GM18499 (cell line): ENCODE measurements around the gene GNB1L.

Experiments used
- ATAC-seq: cut with Tn5 transposase; IDR thresholded peaks from one replicate; pipeline ENCODE4 v1.9.1; 2021; ENCODE audit warnings: moderate number of reproducible peaks; ENCODE audit not compliant: insufficient read depth, unreplicated experiment

The GNB1L gene

DNA sequence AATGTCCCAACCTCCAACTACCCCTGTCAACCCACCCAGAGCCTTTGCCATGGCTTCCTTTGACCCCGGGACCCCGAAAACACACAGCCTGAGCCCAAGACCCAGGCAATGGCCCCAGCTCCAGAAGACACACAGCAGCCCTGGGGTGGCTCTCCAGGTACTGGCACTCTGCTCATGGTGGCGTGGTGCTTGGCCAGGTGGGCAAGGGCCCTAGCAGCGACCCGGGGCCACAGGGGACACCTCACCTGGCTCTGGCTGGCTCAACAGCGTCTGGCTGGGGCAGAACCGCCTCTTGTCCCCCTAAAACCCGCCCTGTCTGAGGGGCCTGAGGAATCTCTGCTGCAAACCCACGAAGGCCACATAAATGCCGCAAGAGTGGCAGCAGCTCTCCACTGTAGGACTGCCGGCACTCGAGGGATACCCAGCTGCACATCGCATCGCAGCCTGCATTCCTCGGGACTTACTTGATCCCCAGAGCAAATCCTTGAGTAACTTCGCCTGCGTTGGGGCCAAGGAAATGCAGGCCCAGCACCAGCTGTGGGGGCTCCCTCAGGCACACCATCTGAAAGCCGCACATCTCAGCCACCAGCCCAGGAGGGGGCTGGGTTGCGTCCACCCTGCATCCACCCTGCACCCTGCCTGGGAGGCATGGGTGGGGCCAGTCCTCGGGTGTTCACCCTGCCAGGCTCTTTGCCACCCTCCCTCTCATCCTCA is 23.1 kb upstream of the GNB1L start:
- ATAC-seq, result no peak

DNA sequence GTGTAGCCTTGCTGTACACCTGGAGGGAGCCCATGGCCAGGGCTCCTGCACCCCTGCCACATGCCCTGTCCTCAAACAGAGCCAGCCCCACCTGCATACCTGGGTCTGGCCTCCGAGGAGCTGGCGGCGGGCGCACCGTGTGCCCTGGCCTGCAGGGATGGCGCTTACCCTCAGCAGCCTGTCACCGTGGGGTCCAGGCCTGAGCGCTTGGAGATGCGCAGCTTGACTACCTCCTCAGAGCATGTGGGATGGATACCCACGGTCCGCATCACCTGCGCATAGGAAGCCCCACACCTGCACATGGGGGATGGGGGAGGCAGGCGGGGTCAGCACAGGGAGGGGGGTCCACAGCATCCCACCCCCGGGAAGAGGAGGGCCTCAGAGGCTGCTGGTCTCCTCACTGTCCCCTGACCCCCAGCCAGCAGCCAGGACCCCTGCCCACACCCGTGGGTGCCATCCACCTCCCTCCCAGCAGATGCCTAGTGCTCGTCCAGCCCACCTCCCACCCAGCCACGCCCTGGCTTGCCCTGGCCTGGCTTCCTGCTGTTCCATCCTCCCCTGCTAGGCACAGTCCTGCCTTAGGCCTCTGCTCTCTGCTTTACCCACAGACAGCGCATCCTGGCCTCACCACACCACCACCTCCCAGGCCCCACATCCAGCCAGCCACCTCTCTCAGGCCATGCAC is 22.4 kb upstream of the GNB1L start:
- no peak for ATAC-seq

GRCh38 chr22:19876314-19876940 is 21.8 kb upstream of the GNB1L start:
- ATAC-seq, result no peak

GRCh38 chr22:19875531-19876313 is 21.0 kb upstream of the GNB1L start:
- ATAC-seq, result no peak

- no peak for ATAC-seq
Measured at GRCh38 chr22:19875061-19875530, 20.4 kb upstream of the GNB1L start.

DNA sequence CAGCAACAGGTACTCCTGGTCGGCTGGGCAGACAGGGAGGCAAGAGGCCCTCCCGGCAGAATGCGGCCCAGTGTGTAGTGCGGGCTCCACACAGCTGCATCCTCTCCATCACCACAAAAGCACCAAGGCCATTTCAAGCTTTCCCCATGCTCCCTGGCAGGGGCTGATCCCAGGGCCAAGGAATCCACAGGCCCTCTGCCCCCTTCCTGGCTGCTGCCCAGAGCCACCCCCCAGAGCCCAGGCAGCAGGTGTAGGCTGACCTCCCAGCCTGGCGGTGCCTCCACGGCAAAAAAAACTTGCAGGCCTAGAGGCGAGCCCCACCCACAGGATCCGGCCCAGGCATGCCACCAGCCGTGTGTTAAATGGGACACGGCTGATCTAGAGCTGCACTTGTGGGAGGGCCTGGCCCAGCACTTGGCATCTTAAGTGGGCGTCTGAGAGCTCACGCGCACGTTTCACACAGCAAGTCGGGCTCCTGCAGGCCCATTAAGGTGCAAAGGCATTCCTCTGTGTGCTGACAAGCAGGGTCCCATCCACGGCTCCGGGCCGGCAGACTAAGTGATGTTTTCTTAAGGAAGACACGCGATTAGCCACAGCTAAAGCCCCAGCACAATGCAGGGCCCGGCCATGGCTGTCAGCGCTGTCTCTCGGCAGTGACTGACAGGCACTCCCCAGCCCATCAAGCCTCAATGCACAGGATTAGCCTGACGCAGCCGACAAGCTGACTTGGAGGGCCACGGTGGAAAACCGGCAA is 19.8 kb upstream of the GNB1L start:
- ATAC-seq, result no peak

- no peak for ATAC-seq
Measured at GRCh38 chr22:19873960-19874306, 19.3 kb upstream of the GNB1L start.

- ATAC-seq, result no peak
Measured at GRCh38 chr22:19873138-19873959, 18.7 kb upstream of the GNB1L start.

DNA sequence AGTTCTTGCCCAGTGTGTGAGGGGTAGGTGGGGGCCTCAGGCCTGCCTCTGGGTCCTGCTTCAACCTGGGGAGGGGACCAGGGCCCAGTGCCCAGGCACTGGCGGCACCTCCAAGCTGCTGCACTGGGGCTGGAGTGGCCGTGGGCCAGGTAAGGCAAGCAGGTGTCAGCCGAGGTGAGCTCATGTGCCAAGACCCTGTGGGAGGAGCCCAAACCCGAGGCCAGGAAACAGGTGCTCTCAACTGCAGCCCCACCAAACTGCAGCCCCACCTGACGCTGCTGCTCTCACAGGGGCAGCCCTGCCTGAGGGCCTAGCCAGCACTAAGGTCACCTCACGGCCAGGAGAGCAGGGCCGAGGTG is 18.1 kb upstream of the GNB1L start:
- ATAC-seq, result no peak

DNA sequence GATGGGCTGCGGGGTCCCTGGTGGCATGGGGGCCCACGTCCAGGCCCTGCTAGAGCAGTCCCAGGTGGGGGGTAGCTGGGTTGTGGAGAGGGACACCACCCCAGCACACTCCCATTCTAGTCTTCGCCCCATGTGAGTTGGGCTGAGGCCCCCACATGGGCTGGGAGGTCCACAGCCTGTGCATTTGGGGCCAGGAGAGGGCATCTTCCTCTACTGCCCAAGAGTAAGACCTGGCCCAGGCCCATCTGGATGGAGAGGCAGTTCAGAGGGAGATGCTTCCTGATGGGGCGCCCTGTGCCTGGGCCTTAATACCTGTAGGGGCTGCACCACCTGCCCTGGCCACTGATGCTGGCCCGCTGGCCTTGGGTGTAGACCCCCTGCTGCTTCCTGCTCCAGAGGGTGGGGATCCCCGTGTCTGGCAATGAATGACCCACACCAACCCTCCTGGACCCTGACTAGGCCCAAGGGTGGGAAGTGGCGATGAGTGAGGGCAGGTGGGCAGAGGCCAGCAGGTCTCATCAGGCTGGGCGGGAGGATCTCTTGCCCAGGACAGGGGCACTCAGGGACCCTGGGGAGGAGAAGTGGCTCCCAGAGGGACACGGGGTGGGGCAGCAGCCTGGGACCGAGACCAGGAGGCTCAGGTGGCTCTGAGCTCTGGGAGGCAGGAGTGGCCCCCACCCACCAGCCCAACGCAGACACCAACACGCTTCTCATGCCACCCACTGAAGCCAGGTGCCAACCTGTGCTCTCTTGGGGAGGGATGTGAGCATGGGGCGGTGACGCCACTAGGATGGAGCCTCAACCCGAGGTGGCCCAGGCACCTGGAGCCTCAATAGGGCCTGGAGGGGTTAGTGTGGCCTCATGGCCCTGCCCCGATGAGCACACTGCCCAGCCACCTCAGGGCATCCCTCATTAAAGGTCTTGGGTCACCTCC is 17.4 kb upstream of the GNB1L start:
- no peak for ATAC-seq

GRCh38 chr22:19871023-19871844 is 16.6 kb upstream of the GNB1L start:
- no peak for ATAC-seq

DNA sequence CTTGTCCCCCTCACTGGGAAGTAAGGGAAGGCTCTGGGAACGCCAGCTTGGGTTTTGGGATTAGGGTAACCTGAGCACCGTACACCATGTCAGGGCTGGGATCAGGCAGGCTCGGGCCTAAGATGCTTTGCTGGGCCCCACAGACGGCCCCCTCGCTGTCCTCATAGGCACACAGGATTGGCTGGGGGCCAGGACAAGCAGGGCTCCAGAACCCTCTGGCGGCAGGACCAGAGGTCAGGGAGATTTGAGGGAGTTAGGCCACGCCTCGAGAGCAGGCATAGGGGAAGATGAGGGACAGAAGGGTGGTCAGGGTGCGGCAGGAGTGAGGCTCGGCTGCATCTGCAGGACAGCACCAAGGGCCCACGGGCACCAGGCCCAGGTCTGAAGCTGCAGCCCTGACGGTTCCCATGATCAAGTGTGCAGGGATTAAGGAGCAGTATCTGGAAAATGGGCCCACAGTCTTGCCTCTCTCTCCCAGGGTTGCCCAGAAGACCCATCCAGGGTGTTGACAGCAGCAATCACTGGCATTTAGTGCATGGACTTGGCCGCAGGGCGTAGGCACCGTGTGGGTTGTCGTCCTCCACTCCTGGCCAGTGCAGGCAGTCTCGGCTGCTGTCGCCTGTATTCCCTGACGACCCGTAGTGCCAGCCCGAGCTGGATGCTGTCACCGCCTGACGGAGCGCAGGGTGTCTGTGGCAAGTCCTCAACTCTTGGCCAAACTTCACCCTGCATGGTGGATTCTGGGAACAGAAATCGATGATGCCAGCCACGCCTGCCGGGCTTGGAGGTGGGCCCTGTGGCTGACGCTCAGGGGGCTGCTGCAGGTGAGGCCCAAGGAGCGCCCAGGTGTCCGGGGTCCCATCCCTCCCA is 15.7 kb upstream of the GNB1L start:
- no peak for ATAC-seq

DNA sequence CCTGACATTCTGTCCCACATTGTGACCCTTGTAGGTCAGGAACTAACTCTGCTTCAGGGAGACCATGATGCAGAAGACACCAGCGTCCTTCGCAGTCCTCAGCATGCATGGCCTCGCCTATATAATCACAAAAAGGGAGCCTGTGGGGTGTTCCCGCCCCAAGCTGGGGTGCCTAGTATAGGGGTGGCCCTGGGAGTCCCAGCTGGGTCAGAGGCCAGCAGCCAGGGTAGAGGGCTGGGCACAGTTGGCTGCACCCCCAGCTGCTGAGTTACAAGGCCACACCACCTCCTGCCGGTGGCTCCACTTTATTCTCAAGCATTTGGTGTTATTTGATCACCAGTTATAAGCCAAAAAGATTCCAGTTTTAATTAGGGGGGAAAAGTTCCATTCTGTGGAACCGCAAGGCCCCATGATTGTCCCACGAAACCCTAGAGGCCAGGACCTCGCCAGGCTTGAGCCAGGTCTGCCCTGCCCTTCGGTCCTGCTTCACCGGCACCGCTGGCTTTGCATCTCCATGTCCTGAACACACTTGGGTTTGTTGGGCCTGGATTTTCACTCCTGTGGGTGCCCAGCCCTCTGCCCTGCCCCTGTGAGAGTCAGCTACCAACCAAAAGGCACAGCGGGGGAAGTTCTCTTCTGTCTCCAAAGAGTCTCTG is 15.0 kb upstream of the GNB1L start:
- ATAC-seq, result no peak

- no peak for ATAC-seq
Measured at GRCh38 chr22:19868773-19869471, 14.2 kb upstream of the GNB1L start.

- ATAC-seq, result no peak
Measured at GRCh38 chr22:19868333-19868732, 13.7 kb upstream of the GNB1L start.
